Suprapubic skin (tissue), 4 donors: ENCODE results near the gene LCE1F. TPM values are rescaled to one million over a fixed set of nuclear protein-coding genes. Genes with fewer than 3 reads are reported as not detected.

Experiments used
- DNase-seq, 2 donors: peaks; one replicate each; pipeline ENCODE4 v3.0.0-alpha.2; 2019; ENCODE audit warnings: low spot score in 2 of 2
- H3K27ac ChIP-seq: fragments of 200-600 bp; sonication (generic); one replicate; pipeline ENCODE4 v1.5.1; 2019
- H3K27me3 ChIP-seq: fragments of 200-600 bp; sonication (generic); one replicate; pipeline ENCODE4 v1.5.1; 2019
- H3K36me3 ChIP-seq: fragments of 200-600 bp; sonication (generic); one replicate; pipeline ENCODE4 v1.5.1; 2019
- H3K4me1 ChIP-seq: fragments of 200-600 bp; sonication (generic); one replicate; pipeline ENCODE4 v1.5.1; 2019
- H3K4me3 ChIP-seq: fragments of 200-600 bp; sonication (generic); one replicate; pipeline ENCODE4 v1.5.1; 2019; ENCODE audit warnings: mild to moderate bottlenecking
- H3K9me3 ChIP-seq: fragments of 200-600 bp; sonication (generic); one replicate; pipeline ENCODE4 v1.5.1; 2019
- EP300 ChIP-seq: sonication (generic); formaldehyde crosslinking; IDR thresholded peaks from one replicate; pipeline ENCODE4 v1.6.1; 2017; ENCODE audit warnings: antibody characterized with exemption
- POLR2A ChIP-seq, 2 donors: fragments of 450-650 bp; IDR thresholded peaks; one replicate each; pipeline ENCODE4 v1.6.1; 2017; ENCODE audit warnings: antibody characterized with exemption in 2 of 2, mild to moderate bottlenecking in 2 of 2, moderate library complexity in 2 of 2
- POLR2AphosphoS5 ChIP-seq, 3 donors: sonication (generic); formaldehyde crosslinking; IDR thresholded peaks; one replicate each; pipeline ENCODE4 v1.6.1; 2017; ENCODE audit warnings: antibody characterized with exemption in 3 of 3
- WGBS: methylation state at CpG from one replicate; pipeline ENCODE4 v1.1.5; 2018; 5-methylcytosine and 5-hydroxymethylcytosine counted together
- total RNA-seq, 4 donors: library from RNA; depleted of rRNA; stranded (reverse); fragments of >200 nt; gene quantifications; one replicate each; pipeline ENCODE4 v1.1.0, GENCODE V29; 2016
- TF ChIP-seq, protein P1 (sequence below), 2 donors: fragments of 200-600 bp in 1 of 2; fragments of 450-650 bp in 1 of 2; sonication (generic) in 1 of 2; IDR thresholded peaks; one replicate each; pipeline ENCODE4 v1.5.1; 2016 to 2019; ENCODE audit warnings: antibody characterized with exemption in 2 of 2, mild to moderate bottlenecking in 1 of 2, moderate library complexity in 1 of 2

The LCE1F gene
- total RNA-seq, 4 donors from 2014 or later: 23.4 to 71.3 (median 42.8) TPM; not detected in 1

GRCh38 chr1:152747831-152748230, 27.1 kb upstream of the LCE1F start:
- H3K36me3 ChIP-seq: no peaks in the 10 kb centered on the region
- no peak overlapping the region for H3K27ac ChIP-seq
- 51% methylated on average over 1 of the region's 1 CpG for WGBS
- TF ChIP-seq EP300 (no peak), POLR2AphosphoS5 (IDR thresholded peaks at IDR 0.05) (no peak), POLR2A (IDR thresholded peaks at IDR 0.05) (no peak)
- TF ChIP-seq, protein P1, sequence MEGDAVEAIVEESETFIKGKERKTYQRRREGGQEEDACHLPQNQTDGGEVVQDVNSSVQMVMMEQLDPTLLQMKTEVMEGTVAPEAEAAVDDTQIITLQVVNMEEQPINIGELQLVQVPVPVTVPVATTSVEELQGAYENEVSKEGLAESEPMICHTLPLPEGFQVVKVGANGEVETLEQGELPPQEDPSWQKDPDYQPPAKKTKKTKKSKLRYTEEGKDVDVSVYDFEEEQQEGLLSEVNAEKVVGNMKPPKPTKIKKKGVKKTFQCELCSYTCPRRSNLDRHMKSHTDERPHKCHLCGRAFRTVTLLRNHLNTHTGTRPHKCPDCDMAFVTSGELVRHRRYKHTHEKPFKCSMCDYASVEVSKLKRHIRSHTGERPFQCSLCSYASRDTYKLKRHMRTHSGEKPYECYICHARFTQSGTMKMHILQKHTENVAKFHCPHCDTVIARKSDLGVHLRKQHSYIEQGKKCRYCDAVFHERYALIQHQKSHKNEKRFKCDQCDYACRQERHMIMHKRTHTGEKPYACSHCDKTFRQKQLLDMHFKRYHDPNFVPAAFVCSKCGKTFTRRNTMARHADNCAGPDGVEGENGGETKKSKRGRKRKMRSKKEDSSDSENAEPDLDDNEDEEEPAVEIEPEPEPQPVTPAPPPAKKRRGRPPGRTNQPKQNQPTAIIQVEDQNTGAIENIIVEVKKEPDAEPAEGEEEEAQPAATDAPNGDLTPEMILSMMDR (IDR thresholded peaks at IDR 0.05): no peak
- H3K9me3 ChIP-seq: no peaks in the 10 kb centered on the region
- no peaks in the 10 kb centered on the region for H3K27me3 ChIP-seq
- no peak for DNase-seq
- no peaks in the 10 kb centered on the region for H3K4me1 ChIP-seq
- no peak overlapping the region for H3K4me3 ChIP-seq

GRCh38 chr1:152752225-152752624, 22.7 kb upstream of the LCE1F start:
- peaks cover 4% of the 10 kb centered on the region for H3K4me1 ChIP-seq
- no peaks in the 10 kb centered on the region for H3K36me3 ChIP-seq
- 41% methylated on average over 1 of the region's 1 CpG for WGBS
- H3K27me3 ChIP-seq: no peaks in the 10 kb centered on the region
- H3K4me3 ChIP-seq: no peak overlapping the region
- no peak for DNase-seq
- no peak overlapping the region for H3K27ac ChIP-seq
- no peaks in the 10 kb centered on the region for H3K9me3 ChIP-seq
- no peak for TF ChIP-seq EP300
- no peak for TF ChIP-seq POLR2A (IDR thresholded peaks at IDR 0.05)
- TF ChIP-seq, protein P1 (IDR thresholded peaks at IDR 0.05): no peak
- no peak for TF ChIP-seq POLR2AphosphoS5 (IDR thresholded peaks at IDR 0.05)

DNA sequence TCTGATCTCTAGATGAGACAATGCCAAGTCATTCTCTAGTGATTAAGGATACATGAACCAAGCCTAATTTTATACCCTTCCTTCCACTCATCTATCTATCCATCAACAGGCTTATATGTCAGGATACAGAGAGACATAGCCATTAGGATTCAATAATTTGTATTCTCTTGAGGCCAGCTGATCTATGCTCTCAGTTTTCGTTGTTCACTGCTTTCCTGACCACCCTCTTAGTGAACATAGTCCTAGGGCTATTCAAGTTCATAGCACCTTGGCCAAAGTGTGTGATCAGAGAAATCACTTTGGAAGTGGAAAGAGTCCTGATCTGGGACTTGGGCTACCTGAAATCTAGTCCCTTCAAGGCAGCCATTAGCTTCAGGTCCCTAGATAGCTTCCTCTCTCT, 21.4 kb upstream of the LCE1F start:
- Histone ChIP-seq H3K36me3 (no peaks in the 10 kb centered on the region), H3K27me3 (no peaks in the 10 kb centered on the region), H3K4me1 (peaks cover 4% of the 10 kb centered on the region), H3K27ac (no peak overlapping the region), H3K4me3 (no peak overlapping the region), H3K9me3 (no peaks in the 10 kb centered on the region)
- WGBS: 60% methylated on average over 1 of the region's 1 CpG
- DNase-seq: no peak
- TF ChIP-seq, protein P1 (IDR thresholded peaks at IDR 0.05): no peak
- TF ChIP-seq POLR2AphosphoS5 (IDR thresholded peaks at IDR 0.05): no peak
- no peak for TF ChIP-seq EP300
- TF ChIP-seq POLR2A (IDR thresholded peaks at IDR 0.05): no peak

- 67% methylated on average over 2 of the region's 2 CpGs for WGBS
- H3K4me3 ChIP-seq: no peak overlapping the region
Observed at GRCh38 chr1:152756872-152757271, 18.1 kb upstream of the LCE1F start.

DNA sequence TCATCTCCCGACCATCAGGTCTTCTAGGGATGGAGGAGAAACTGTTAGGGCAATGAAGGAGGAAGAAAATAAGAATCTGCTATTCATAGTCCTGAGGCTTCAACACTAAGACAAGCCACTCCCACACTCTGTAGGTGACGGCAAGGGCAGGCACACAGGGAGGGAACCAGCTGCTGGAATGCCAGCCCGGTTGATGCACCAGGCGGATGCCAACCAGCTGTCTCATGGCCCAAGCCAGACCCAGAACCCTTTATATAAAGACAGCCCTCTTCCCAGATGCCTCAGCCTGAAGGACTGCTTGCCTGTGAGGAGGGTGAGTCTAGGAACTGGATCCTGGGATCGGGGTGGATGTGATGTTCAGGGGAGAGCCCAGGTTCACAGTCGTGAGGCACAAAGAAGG, 17.2 kb upstream of the LCE1F start, which contains the start of gene KPRP:
Gene KPRP (plus strand): TSS at position 279 of the 400 bp plus-strand sequence. CDS start 1,564 bp downstream, outside the sequence.
- TF ChIP-seq, protein P1 (IDR thresholded peaks at IDR 0.05): no peak
- TF ChIP-seq POLR2A (IDR thresholded peaks at IDR 0.05) (no peak), EP300 (no peak), POLR2AphosphoS5 (IDR thresholded peaks at IDR 0.05) (no peak)
- Histone ChIP-seq H3K36me3 (no peaks in the 10 kb centered on the region), H3K9me3 (no peaks in the 10 kb centered on the region), H3K4me1 (peaks cover 24% of the 10 kb centered on the region), H3K27ac (no peak within 1 kb of the TSS), H3K4me3 (no peak within 1 kb of the TSS), H3K27me3 (no peaks in the 10 kb centered on the region)
- DNase-seq: no peak
- WGBS: 56% methylated on average over 6 of the region's 6 CpGs

More at GRCh38 chr1:152756872-152757271, 18.1 kb upstream of the LCE1F start:
- DNase-seq: no peak
- no peak overlapping the region for H3K27ac ChIP-seq
- H3K9me3 ChIP-seq: no peaks in the 10 kb centered on the region
- H3K4me1 ChIP-seq: peaks cover 24% of the 10 kb centered on the region
- H3K36me3 ChIP-seq: no peaks in the 10 kb centered on the region
- no peaks in the 10 kb centered on the region for H3K27me3 ChIP-seq
- TF ChIP-seq, protein P1 (IDR thresholded peaks at IDR 0.05): no peak
- TF ChIP-seq EP300 (no peak), POLR2A (IDR thresholded peaks at IDR 0.05) (no peak), POLR2AphosphoS5 (IDR thresholded peaks at IDR 0.05) (no peak)
